Neutrophil (primary cell): ENCODE measurements around the gene NTRK2.

ENCODE experiments used
- H3K27ac ChIP-seq: fragments of 200-600 bp; sonication (generic); 2 replicates; pipeline ENCODE4 v1.5.1; 2016; ENCODE audit warnings: mild to moderate bottlenecking, moderate library complexity
- H3K27me3 ChIP-seq: fragments of 200-600 bp; sonication (generic); 2 replicates; pipeline ENCODE4 v1.6.0; 2016; ENCODE audit warnings: mild to moderate bottlenecking
- H3K36me3 ChIP-seq: fragments of 200-600 bp; sonication (generic); 2 replicates; pipeline ENCODE4 v1.5.1; 2017
- H3K4me1 ChIP-seq, 2 experiments: fragments of 200-600 bp in 1 of 2; sonication (generic) in 1 of 2; 1 replicate in 1 of 2; 2 replicates in 1 of 2; pipeline versions ENCODE4 v1.5.1 to v1.6.1; 2013 to 2016; ENCODE audit warnings: low read depth in 1 of 2, low read length in 1 of 2, mild to moderate bottlenecking in 1 of 2, moderate library complexity in 1 of 2; ENCODE audit not compliant: control insufficient read depth in 1 of 2, insufficient read depth in 1 of 2
- H3K4me3 ChIP-seq, 2 experiments: fragments of 200-600 bp in 1 of 2; sonication (generic) in 1 of 2; 1 replicate in 1 of 2; 2 replicates in 1 of 2; pipeline ENCODE4 v1.5.1; 2013 to 2016; ENCODE audit warnings: low read depth in 1 of 2, low read length in 1 of 2, mild to moderate bottlenecking in 1 of 2, moderate library complexity in 1 of 2
- H3K9me3 ChIP-seq: fragments of 200-600 bp; sonication (generic); 2 replicates; pipeline ENCODE4 v1.5.1; 2016
- TF ChIP-seq, protein P1 (sequence below): fragments of 200-600 bp; sonication (generic); IDR thresholded peaks from 2 replicates; pipeline ENCODE4 v1.5.1; 2016; ENCODE audit warnings: antibody characterized with exemption

Gene NTRK2

DNA sequence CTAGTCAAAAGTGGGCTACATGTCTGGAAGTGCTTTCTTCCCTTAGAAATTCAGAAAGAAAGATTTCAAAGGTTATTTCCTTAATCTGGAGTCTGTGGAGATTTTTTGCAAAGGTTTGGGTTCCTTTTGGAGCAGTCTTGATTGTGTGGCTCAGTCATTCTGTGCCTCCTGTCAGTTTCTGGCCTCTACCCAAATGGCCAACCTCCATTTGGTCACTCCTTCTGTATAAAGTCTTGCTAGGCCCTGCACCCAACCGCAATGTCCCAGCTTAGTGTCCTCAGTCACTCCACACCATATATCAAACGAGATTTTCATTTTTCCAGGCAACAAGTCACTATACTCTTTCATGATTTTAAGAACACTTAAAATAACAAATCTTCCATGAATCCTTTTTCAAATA, 199.6 kb downstream of the NTRK2 start:
- Histone ChIP-seq H3K9me3 (no peaks in the 10 kb centered on the region), H3K4me1 (no peaks in the 10 kb centered on the region), H3K27ac (no peak overlapping the region), H3K4me3 (no peak overlapping the region), H3K36me3 (no peaks in the 10 kb centered on the region), H3K27me3 (no peaks in the 10 kb centered on the region)
- TF ChIP-seq, protein P1, sequence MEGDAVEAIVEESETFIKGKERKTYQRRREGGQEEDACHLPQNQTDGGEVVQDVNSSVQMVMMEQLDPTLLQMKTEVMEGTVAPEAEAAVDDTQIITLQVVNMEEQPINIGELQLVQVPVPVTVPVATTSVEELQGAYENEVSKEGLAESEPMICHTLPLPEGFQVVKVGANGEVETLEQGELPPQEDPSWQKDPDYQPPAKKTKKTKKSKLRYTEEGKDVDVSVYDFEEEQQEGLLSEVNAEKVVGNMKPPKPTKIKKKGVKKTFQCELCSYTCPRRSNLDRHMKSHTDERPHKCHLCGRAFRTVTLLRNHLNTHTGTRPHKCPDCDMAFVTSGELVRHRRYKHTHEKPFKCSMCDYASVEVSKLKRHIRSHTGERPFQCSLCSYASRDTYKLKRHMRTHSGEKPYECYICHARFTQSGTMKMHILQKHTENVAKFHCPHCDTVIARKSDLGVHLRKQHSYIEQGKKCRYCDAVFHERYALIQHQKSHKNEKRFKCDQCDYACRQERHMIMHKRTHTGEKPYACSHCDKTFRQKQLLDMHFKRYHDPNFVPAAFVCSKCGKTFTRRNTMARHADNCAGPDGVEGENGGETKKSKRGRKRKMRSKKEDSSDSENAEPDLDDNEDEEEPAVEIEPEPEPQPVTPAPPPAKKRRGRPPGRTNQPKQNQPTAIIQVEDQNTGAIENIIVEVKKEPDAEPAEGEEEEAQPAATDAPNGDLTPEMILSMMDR: no peak

DNA sequence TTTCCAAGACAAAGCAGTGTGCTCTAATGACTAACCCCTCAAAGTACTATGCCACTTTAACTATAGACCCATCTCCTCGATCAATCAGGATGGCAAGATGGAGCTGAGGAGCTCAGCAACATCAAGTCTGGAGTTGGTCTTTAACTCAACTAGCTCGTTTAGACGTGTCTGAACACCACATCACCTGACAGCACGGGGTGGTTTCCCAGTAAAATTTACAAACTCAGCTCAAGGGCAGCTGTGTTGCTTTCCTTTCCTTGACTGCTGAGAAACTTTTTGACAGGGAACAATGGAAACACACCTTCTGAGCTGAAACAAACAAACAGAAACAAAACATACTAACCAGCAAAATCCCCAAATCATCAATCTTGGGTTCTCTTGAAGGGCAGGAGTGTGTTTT, 202.5 kb downstream of the NTRK2 start:
- no peaks in the 10 kb centered on the region for H3K27me3 ChIP-seq
- no peaks in the 10 kb centered on the region for H3K4me1 ChIP-seq
- H3K9me3 ChIP-seq: no peaks in the 10 kb centered on the region
- TF ChIP-seq, protein P1: no peak
- no peaks in the 10 kb centered on the region for H3K36me3 ChIP-seq
- no peak overlapping the region for H3K4me3 ChIP-seq
- no peak overlapping the region for H3K27ac ChIP-seq

DNA sequence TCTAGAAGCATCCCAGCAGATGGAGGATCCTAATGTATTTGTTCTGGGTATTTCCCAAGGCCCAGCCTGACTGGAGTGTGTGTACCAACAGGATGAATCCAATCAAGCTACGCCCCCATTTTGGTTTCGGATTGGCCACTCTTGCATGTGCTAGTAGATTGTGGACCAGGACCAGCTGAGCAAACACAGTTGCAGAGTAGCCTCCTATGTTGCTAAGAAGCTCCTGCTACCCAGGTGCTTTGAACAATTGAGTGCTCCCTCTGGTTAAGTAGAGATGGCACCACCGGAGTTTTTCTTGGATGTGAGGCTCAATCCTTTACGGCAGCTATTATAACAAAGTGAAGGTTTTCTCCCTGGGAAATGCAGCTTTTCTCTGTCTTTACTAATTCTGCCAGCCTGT, 204.5 kb downstream of the NTRK2 start:
- TF ChIP-seq, protein P1: no peak
- H3K27me3 ChIP-seq: no peaks in the 10 kb centered on the region
- no peaks in the 10 kb centered on the region for H3K9me3 ChIP-seq
- no peak overlapping the region for H3K27ac ChIP-seq
- no peak overlapping the region for H3K4me3 ChIP-seq
- H3K36me3 ChIP-seq: no peaks in the 10 kb centered on the region
- no peaks in the 10 kb centered on the region for H3K4me1 ChIP-seq

DNA sequence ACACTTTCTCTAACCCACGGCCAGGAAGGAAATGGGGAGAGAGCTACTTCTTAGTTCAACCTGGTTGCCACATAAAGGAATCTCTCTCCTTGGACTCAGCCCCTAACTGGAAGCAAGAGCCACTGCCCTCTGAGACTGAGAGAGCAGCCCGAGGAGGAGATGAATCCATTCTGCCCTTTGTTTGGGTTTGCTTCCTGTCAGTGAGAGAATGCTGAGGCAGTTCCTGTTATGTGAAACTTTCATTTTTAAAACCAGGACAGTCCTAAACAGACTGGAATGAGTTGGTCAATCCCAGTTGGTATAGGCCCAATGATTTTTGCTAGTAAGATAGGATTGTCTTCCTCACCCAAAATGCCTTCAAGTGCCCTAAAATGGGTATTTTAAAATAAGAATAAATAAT, 205.1 kb downstream of the NTRK2 start:
- no peaks in the 10 kb centered on the region for H3K36me3 ChIP-seq
- no peaks in the 10 kb centered on the region for H3K27me3 ChIP-seq
- H3K27ac ChIP-seq: no peak overlapping the region
- H3K4me3 ChIP-seq: no peak overlapping the region
- no peaks in the 10 kb centered on the region for H3K4me1 ChIP-seq
- TF ChIP-seq, protein P1: no peak
- no peaks in the 10 kb centered on the region for H3K9me3 ChIP-seq

DNA sequence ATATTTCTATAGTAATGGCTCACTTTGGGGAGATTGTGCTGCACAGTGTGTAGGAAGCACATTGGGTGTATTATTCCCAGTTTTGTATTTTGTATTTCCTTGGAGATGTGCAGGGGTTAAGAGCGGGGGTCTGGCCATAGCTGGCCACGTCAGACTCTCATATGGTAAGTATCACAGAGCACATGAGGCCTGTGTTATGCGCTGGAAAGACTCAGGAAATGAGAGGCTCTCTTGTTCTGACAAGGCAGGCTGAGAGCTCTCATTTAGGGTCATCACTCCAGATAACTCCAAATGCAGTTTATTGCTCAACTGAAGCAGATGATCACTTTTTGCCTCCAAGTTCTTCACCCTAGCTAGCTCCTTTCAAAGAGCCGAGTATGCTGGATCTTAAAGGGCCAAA, 205.7 kb downstream of the NTRK2 start:
- Histone ChIP-seq H3K27ac (no peak overlapping the region), H3K4me1 (no peaks in the 10 kb centered on the region), H3K36me3 (no peaks in the 10 kb centered on the region), H3K9me3 (no peaks in the 10 kb centered on the region), H3K4me3 (no peak overlapping the region), H3K27me3 (no peaks in the 10 kb centered on the region)
- TF ChIP-seq, protein P1: no peak

DNA sequence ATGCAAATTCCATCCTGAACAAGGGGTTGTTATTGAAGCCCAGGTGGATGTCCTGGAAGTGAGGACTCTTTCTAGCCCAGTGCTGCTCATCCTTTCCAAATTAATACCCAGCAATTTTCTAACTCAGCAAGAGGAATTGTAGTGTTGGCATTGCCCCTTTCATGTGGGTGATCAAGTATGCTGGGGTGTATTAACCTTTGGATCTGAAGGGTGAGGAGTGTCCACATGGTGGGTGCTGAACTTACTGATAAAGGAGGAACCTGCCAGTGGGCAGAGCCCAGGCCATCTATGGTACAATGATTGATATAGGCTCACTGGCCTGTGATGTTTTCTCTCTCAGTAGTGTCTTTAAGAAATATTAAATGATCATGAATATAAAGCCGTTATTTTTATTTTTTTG, 210.1 kb downstream of the NTRK2 start:
- Histone ChIP-seq H3K36me3 (no peaks in the 10 kb centered on the region), H3K27me3 (no peaks in the 10 kb centered on the region), H3K4me3 (no peak overlapping the region), H3K4me1 (no peaks in the 10 kb centered on the region), H3K9me3 (no peaks in the 10 kb centered on the region), H3K27ac (no peak overlapping the region)
- TF ChIP-seq, protein P1: no peak
